ENCODE results near the gene ZNF467. TPM values are rescaled to one million over a fixed set of nuclear protein-coding genes. Genes with fewer than 3 reads are reported as not detected.

The ZNF467 gene
- total RNA-seq, 4 donors from 2014 or later = 6.2 to 12.1 (median 9.8) TPM

DNA sequence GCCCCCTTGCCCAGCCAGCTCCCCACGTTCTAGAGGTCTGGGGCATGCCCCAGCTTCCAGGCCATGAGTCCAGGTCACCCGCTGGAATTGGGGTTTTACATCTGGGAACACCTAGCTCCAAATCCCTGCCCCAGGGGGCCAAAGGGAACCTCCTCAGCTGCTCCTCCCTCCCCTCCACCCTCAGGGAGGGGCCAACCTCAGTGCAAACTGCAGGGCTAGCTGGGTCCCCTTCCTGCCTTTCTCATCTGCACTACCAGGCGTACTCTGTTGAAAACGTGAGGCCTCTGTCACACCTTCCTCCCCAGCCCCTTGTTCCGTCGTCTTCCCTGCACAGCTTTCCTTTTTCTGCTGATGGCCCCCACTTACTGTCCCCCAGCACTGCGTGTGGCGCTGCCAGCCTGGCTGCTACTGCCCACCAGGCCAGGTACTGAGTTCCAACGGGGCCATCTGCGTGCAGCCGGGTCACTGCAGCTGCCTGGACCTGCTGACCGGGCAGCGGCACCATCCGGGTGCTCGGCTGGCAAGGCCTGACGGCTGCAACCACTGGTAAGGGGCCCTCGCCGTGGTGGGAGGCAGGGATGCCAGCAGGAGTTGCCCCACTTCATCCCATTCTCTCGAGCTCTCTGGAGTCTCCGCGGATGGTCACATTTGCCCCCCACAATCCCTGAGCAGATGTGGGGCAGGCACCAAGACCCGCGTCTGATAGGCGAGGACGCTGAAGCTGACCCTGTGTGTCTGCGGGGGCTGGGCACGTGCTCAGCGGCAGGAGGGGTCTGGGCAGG, 40.1 kb upstream of the ZNF467 start:
- no peak overlapping the region for H3K4me3 ChIP-seq (ENCODE audit: low read depth, poor library complexity, severe bottlenecking)
- TF ChIP-seq POLR2A (IDR thresholded peaks at IDR 0.05) (no peak), CTCF (IDR thresholded peaks at IDR 0.05) (no peak)
- intact Hi-C loops (cut with DNase I; ENCODE audit: low total_unique reads) = no loop called here
- 83 to 84% methylated on average over 27 to 28 of the region's 28 CpGs for WGBS, 2 donors
- no peak for DNase-seq (ENCODE audit: low spot score in 2 of 2)

GRCh38 chr7:149811831-149812490, 38.6 kb upstream of the ZNF467 start:
- intact Hi-C loops (cut with DNase I; ENCODE audit: low total_unique reads) = loop anchor here (2.0 kb wide), 1 partner anchor 57 kb away; no protein-coding TSS in a partner anchor
- TF ChIP-seq CTCF (IDR thresholded peaks at IDR 0.05) = no peak
- no peak for TF ChIP-seq POLR2A (IDR thresholded peaks at IDR 0.05)
- no peak for DNase-seq (ENCODE audit: low spot score in 2 of 2)
- 85 to 93% methylated on average over 12 to 15 of the region's 16 CpGs for WGBS, 2 donors
- H3K4me3 ChIP-seq (ENCODE audit: low read depth, poor library complexity, severe bottlenecking) = no peak overlapping the region

GRCh38 chr7:149811221-149811620, 37.8 kb upstream of the ZNF467 start:
- no peak overlapping the region for H3K4me3 ChIP-seq (ENCODE audit: low read depth, poor library complexity, severe bottlenecking)
- DNase-seq (ENCODE audit: low spot score in 2 of 2) = no peak
- 51 to 63% methylated on average over 3 of the region's 3 CpGs for WGBS, 2 donors
- TF ChIP-seq POLR2A (IDR thresholded peaks at IDR 0.05) (no peak), CTCF (IDR thresholded peaks at IDR 0.05) (no peak)
- intact Hi-C loops (cut with DNase I; ENCODE audit: low total_unique reads) = loop anchor here (2.0 kb wide), 1 partner anchor 58 kb away; no protein-coding TSS in a partner anchor

- no peak for TF ChIP-seq POLR2A (IDR thresholded peaks at IDR 0.05)
- no peak for TF ChIP-seq CTCF (IDR thresholded peaks at IDR 0.05)
- 59 to 69% methylated on average over 2 of the region's 2 CpGs for WGBS, 2 donors
- DNase-seq (ENCODE audit: low spot score in 2 of 2) = no peak
- no peak overlapping the region for H3K4me3 ChIP-seq (ENCODE audit: low read depth, poor library complexity, severe bottlenecking)
- intact Hi-C loops (cut with DNase I; ENCODE audit: low total_unique reads) = no loop called here
Measured at GRCh38 chr7:149809215-149809614, 35.8 kb upstream of the ZNF467 start.

GRCh38 chr7:149808311-149808710, 34.9 kb upstream of the ZNF467 start:
- intact Hi-C loops (cut with DNase I; ENCODE audit: low total_unique reads) = no loop called here
- H3K4me3 ChIP-seq (ENCODE audit: low read depth, poor library complexity, severe bottlenecking) = no peak overlapping the region
- no peak for DNase-seq (ENCODE audit: low spot score in 2 of 2)
- TF ChIP-seq CTCF (IDR thresholded peaks at IDR 0.05) (no peak), POLR2A (IDR thresholded peaks at IDR 0.05) (no peak)
- 86% methylated on average over 5 to 8 of the region's 10 CpGs for WGBS, 2 donors
